KMS-11 (cell line): ENCODE data around the gene TC2N.

Experiments used
- H2AFZ ChIP-seq: fragments of 200-600 bp; sonication (generic); 2 replicates; pipeline ENCODE4 v1.6.1; 2016; ENCODE audit warnings: antibody characterized with exemption, mixed run types, low read depth
- H3K27ac ChIP-seq: fragments of 200-600 bp; sonication (generic); 2 replicates; pipeline ENCODE4 v1.6.1; 2016; ENCODE audit warnings: mild to moderate bottlenecking, mixed run types
- H3K27me3 ChIP-seq: fragments of 200-600 bp; sonication (generic); 2 replicates; pipeline ENCODE4 v1.6.1; 2017; ENCODE audit warnings: mild to moderate bottlenecking, low read depth, mixed run types, moderate library complexity; ENCODE audit not compliant: insufficient read depth
- H3K36me3 ChIP-seq: fragments of 200-600 bp; sonication (generic); 2 replicates; pipeline ENCODE4 v1.6.1; 2017; ENCODE audit warnings: mild to moderate bottlenecking, mixed run types; ENCODE audit not compliant: insufficient read depth
- H3K4me1 ChIP-seq: fragments of 200-600 bp; sonication (generic); 2 replicates; pipeline ENCODE4 v1.6.1; 2016; ENCODE audit warnings: mild to moderate bottlenecking, low read depth, mixed run types; ENCODE audit not compliant: poor library complexity, severe bottlenecking
- H3K4me2 ChIP-seq: fragments of 200-600 bp; sonication (generic); 2 replicates; pipeline ENCODE4 v1.7.0; 2016; ENCODE audit warnings: mild to moderate bottlenecking, mixed run types
- H3K4me3 ChIP-seq: fragments of 200-600 bp; sonication (generic); IDR thresholded peaks from 2 replicates; pipeline ENCODE4 v1.6.1; 2017; ENCODE audit warnings: low read depth, low read length, mixed read lengths; ENCODE audit not compliant: insufficient read depth
- H3K79me2 ChIP-seq: fragments of 200-600 bp; sonication (generic); 2 replicates; pipeline ENCODE4 v1.6.1; 2016; ENCODE audit warnings: low read depth, mixed run types; ENCODE audit not compliant: insufficient read depth
- H3K9ac ChIP-seq: fragments of 200-600 bp; sonication (generic); 2 replicates; pipeline ENCODE4 v1.6.1; 2016; ENCODE audit warnings: mild to moderate bottlenecking, mixed run types
- H4K20me1 ChIP-seq: fragments of 200-600 bp; sonication (generic); 2 replicates; pipeline ENCODE4 v1.6.1; 2016; ENCODE audit warnings: mild to moderate bottlenecking, mixed run types; ENCODE audit not compliant: insufficient read depth
- TF ChIP-seq, protein P1 (sequence below): fragments of 200-600 bp; sonication (generic); conservative IDR thresholded peaks from 2 replicates; pipeline ENCODE4 v1.6.1; 2017; ENCODE audit warnings: low read depth, mild to moderate bottlenecking, antibody characterized with exemption, low read length, moderate library complexity, mixed read lengths

TC2N gene

DNA sequence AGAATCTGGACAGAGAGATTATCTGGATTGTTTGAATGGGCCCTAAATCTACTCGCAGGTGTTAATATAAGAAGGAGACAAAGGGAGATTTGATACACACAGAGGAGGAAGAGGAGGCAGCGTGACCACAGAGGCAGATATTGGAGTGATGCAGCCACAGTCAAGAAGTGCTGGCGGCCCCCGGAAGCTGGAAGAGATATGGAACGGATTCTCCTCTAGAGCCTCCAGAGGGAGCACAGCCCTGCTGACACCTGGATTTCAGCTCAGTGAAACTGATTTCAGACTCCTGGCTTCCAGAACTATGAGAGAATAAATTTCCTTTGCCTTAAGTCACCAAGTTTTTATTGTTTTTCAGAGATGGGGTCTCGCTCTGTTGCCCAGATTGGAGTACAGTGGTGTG lies 9.2 kb upstream of the TC2N start:
- TF ChIP-seq, protein P1, sequence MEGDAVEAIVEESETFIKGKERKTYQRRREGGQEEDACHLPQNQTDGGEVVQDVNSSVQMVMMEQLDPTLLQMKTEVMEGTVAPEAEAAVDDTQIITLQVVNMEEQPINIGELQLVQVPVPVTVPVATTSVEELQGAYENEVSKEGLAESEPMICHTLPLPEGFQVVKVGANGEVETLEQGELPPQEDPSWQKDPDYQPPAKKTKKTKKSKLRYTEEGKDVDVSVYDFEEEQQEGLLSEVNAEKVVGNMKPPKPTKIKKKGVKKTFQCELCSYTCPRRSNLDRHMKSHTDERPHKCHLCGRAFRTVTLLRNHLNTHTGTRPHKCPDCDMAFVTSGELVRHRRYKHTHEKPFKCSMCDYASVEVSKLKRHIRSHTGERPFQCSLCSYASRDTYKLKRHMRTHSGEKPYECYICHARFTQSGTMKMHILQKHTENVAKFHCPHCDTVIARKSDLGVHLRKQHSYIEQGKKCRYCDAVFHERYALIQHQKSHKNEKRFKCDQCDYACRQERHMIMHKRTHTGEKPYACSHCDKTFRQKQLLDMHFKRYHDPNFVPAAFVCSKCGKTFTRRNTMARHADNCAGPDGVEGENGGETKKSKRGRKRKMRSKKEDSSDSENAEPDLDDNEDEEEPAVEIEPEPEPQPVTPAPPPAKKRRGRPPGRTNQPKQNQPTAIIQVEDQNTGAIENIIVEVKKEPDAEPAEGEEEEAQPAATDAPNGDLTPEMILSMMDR: no peak
- Histone ChIP-seq H2AFZ (no peak overlapping the region), H3K79me2 (no peaks in the 10 kb centered on the region), H3K36me3 (no peaks in the 10 kb centered on the region), H3K4me3 (no peak overlapping the region), H4K20me1 (no peaks in the 10 kb centered on the region), H3K4me1 (no peaks in the 10 kb centered on the region), H3K4me2 (no peak overlapping the region), H3K27me3 (no peaks in the 10 kb centered on the region), H3K27ac (no peak overlapping the region), H3K9ac (no peak overlapping the region)

DNA sequence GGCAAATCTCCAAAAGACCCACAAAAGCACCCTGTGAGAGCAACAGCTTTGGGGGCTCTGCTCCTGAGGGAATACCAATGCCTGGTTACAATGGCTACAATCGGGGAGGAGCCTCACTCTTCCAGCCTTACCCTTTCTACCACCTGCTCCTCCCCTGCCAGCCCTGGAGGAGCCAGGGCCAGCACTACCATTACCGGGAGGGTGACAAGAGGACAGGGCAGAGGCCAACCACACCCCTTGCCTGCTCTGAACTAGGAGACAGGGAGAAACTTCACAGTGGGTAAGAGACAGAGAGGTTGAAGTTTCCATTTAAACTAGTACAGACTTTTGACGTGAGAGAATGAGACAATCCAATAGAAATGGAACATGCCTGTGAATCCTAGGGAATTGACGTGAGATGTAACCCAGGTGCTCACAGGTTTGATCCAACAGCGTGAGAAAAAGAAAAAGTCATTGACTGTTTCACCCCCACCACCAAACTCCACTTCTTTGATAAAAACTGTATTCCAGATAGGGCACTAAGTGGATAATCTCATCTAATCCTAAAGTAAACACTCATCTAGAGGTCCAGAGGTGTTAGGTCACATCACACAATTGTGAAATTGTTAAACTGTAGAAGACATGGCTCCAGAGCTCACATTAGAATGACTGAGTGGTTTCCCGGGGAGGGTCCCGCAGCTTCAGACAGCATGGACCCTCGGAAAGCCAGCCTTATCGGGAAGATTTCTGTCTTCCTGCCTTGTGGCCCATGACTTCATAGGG lies 8.4 kb upstream of the TC2N start:
- H3K9ac ChIP-seq: no peak overlapping the region
- TF ChIP-seq, protein P1: no peak
- H3K27me3 ChIP-seq: no peaks in the 10 kb centered on the region
- no peak overlapping the region for H3K4me2 ChIP-seq
- no peaks in the 10 kb centered on the region for H3K79me2 ChIP-seq
- H3K4me3 ChIP-seq: no peak overlapping the region
- H3K27ac ChIP-seq: no peak overlapping the region
- no peak overlapping the region for H2AFZ ChIP-seq
- H4K20me1 ChIP-seq: no peaks in the 10 kb centered on the region
- no peaks in the 10 kb centered on the region for H3K36me3 ChIP-seq
- no peaks in the 10 kb centered on the region for H3K4me1 ChIP-seq

DNA sequence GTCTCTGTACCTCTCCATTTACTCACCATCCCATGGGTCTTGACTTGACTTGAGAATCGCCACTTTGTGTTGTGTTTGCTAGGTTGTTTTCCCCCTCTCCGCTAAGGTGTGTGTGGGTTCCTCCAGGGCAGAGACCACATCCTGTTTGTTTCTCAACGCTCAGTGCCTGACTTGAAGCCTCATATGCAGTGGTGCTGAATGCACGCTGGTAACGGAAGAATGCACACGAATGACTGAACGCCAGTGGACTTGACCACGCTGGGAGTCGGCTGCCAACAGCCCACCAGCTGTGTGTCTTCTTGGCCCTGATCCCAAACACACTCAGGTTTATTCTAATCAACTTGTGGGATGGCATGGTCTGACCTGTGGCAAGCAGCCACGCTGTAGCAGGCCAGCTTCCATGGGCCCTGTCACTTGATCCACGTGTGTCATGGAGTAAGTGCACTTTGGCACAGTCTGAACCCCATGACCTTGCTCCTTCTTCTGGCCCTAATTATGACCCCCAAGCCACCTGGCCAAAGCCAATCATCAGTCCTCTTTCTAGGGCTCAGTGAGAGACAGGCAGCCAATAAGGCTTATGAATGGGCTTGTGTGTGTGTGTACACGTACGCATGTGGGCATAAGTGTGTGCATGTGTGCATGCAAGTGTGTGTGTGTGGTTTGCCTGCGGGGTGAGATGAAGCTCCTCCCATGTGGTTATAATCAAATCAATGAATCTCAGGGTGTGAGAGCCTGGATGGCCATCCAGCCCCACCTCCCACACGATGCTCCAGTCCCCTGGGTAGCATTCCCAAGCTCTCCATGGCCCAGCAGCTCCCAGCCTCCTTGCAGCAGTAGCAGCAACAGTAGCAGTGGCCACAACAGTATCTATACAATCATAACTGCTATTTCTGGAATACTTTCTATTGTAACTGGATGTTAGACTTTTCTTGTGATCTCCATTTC lies 6.4 kb upstream of the TC2N start:
- Histone ChIP-seq H3K4me2 (no peak overlapping the region), H3K27me3 (peaks cover 7% of the 10 kb centered on the region; the same call in 1 of the 2 replicates), H3K36me3 (no peaks in the 10 kb centered on the region), H3K4me1 (no peaks in the 10 kb centered on the region), H3K79me2 (no peaks in the 10 kb centered on the region), H3K9ac (no peak overlapping the region), H4K20me1 (no peaks in the 10 kb centered on the region), H3K4me3 (no peak overlapping the region), H2AFZ (no peak overlapping the region), H3K27ac (no peak overlapping the region)
- TF ChIP-seq, protein P1: no peak

DNA sequence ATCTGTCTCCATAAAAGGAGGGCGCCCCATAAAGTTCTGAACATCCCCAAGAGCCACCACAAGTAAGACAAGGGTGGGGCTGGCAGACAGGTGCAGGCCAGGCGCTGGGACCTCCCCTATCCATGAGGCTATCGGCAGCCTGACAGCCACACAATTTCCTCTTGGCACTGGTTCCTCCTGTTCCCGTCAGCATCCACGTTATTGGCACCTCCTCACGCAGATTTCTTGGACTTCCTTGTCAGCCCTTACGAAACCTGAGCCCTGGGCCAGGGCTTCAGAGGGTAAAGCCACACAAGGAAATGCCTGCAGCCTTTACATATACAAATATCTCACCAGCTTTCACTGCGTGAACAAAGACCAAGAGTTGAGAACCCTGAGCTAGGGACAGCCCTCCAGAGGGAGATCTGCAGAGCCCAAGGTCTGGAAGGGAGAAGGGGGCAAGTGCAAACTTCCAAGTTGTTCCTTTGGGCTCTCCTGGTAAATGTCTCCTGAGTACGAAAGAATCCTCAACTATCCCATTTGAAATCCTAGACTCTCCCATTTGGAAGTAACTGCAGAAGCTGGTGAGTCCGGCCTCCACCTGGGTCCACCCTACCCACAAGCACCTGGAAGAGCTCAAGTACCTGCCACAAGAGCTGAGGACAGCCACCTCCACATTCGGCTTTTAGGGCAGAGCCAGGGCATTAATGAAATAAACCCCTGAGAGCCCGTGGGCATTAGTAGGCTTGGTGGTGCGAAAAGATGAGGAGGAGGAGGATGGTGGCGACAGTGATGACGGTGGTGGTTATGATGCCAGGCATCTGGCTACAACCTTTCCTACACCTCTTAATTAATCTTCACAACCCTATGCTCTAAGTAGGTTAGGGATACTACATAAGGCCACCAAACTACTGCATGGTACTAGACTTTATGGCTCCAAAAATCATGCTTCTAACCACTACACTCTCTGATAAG lies 5.5 kb upstream of the TC2N start:
- H3K4me1 ChIP-seq: peaks cover 9% of the 10 kb centered on the region
- H3K4me3 ChIP-seq: no peak overlapping the region
- TF ChIP-seq, protein P1: no peak
- H3K27me3 ChIP-seq: peaks cover 9% of the 10 kb centered on the region; the same call in 1 of the 2 replicates
- H3K4me2 ChIP-seq: no peak overlapping the region
- H4K20me1 ChIP-seq: no peaks in the 10 kb centered on the region
- no peak overlapping the region for H3K9ac ChIP-seq
- H3K36me3 ChIP-seq: no peaks in the 10 kb centered on the region
- no peak overlapping the region for H2AFZ ChIP-seq
- no peaks in the 10 kb centered on the region for H3K79me2 ChIP-seq
- H3K27ac ChIP-seq: no peak overlapping the region
